Thoracic aorta endothelial cell (primary cell): ENCODE data around the gene TMEM236. TPM values are rescaled to one million over a fixed set of nuclear protein-coding genes. Genes with fewer than 3 reads are reported as not detected.

ENCODE experiments used
- small RNA-seq: library from RNA; depleted of rRNA; stranded (forward); fragments of <200 nt; gene quantifications from one replicate; pipeline ENCODE3, GENCODE V24; 2012
- total RNA-seq: library from RNA; depleted of rRNA; stranded (reverse); fragments of >200 nt; gene quantifications from 2 replicates; pipeline ENCODE4 v1.2.3, GENCODE V29; 2012

Gene TMEM236
- total RNA-seq = 0.14 and 0.66 TPM in 2 replicates

GRCh38 chr10:17751781-17752445 lies at the start of gene TMEM236:
Gene TMEM236, plus strand, starts transcription at chr10:17752201. Its CDS starts 95 bp downstream, at chr10:17752296.

GRCh38 chr10:17808971-17809841 lies 57.2 kb downstream of the TMEM236 start, which contains the start of gene MRC1:
Gene MRC1, plus strand, starts transcription at chr10:17809348. Its CDS starts 118 bp downstream, at chr10:17809466.

Small RNA genes within 50 kb of the gene (small RNA-seq; reads per million reads assigned to genes)
- 45.6 reads per million, percentile 97 among the genes with 10 or more reads in this experiment for gene MIR511

Other genes starting within 250 kb of the TMEM236 start
- gene HACD1, start 134.8 kb upstream of the TMEM236 start, total RNA-seq = 23.4 and 27.6 TPM in 2 replicates
- gene STAM, start 108.0 kb upstream of the TMEM236 start, total RNA-seq = 28.6 and 35.8 TPM in 2 replicates
- 0.57 and 16.2 TPM in 2 replicates for gene MRC1, start 57.1 kb downstream of the TMEM236 start, total RNA-seq
- not detected in 2 replicates for gene SLC39A12, start 199.7 kb downstream of the TMEM236 start, total RNA-seq